Nephron (organoid): ENCODE measurements around the gene PCSK5.

Experiments used
- H3K27ac Mint-ChIP-seq, 3 experiments: 2 replicates each; pipeline ENCODE4 v1.8.0; 2020; ENCODE audit warnings: mixed read lengths in 3 of 3, mild to moderate bottlenecking in 2 of 3, moderate library complexity in 1 of 3
- H3K27me3 Mint-ChIP-seq: 2 replicates; pipeline ENCODE4 v1.8.0; 2021; ENCODE audit warnings: low read depth, mild to moderate bottlenecking, moderate library complexity, mixed read lengths
- H3K36me3 Mint-ChIP-seq: 2 replicates; pipeline ENCODE4 v1.8.0; 2020; ENCODE audit warnings: low read depth, mixed read lengths
- H3K4me1 Mint-ChIP-seq: 2 replicates; pipeline ENCODE4 v1.8.0; 2020; ENCODE audit warnings: mixed read lengths
- H3K4me3 Mint-ChIP-seq, 3 experiments: 2 replicates each; pipeline ENCODE4 v1.8.0; 2020; ENCODE audit warnings: mild to moderate bottlenecking in 3 of 3, mixed read lengths in 3 of 3, moderate library complexity in 2 of 3
- H3K9me3 Mint-ChIP-seq: 2 replicates; pipeline ENCODE4 v1.8.0; 2020; ENCODE audit warnings: mixed read lengths
- CTCF ChIP-seq, 3 experiments: fragments of 200-600 bp; sonication (generic); IDR thresholded peaks; one replicate each; pipeline ENCODE4 v1.5.0; 2021; ENCODE audit warnings: antibody characterized with exemption in 3 of 3; ENCODE audit not compliant: unreplicated experiment in 3 of 3

PCSK5 gene

DNA sequence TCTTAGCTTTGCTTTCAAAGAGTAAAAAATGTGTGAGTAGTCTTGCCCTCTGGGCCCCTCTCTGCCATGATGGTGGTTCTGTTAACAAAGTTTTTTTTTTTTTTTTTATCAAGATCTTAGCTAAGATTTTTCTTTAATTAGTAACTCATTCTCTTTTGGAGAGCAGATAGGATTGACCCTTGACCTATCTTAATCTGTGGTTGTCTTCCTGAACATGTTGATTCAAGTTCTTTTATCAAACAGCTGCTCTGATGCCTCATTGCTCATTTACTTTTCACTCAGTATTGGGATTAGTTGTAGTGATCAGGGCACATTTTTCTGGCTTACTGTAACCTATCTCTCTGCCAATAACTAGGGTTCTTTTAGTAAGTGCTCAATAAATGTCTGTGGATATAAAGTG lies 106.3 kb downstream of the PCSK5 start:
- Mint-ChIP-seq H3K36me3 (peaks cover 9% of the 10 kb centered on the region), H3K4me1 (peaks cover 14% of the 10 kb centered on the region), H3K9me3 (no peaks in the 10 kb centered on the region), H3K4me3 (no peak overlapping the region), H3K27ac (peak overlapping the region in 2 of 3 experiments; percentile 48 to 56), H3K27me3 (no peaks in the 10 kb centered on the region)
- no peak for TF ChIP-seq CTCF (IDR thresholded peaks at IDR 0.05; ENCODE audit: unreplicated experiment in 3 of 3)

- Mint-ChIP-seq H3K9me3 (no peaks in the 10 kb centered on the region), H3K36me3 (peaks cover 9% of the 10 kb centered on the region), H3K27ac (peak overlapping the region in 2 of 3 experiments; percentile 48 to 56), H3K4me3 (no peak overlapping the region), H3K27me3 (no peaks in the 10 kb centered on the region), H3K4me1 (peaks cover 14% of the 10 kb centered on the region)
- no peak for TF ChIP-seq CTCF (IDR thresholded peaks at IDR 0.05; ENCODE audit: unreplicated experiment in 3 of 3)
These were observed 106.7 kb downstream of the PCSK5 start for GRCh38 chr9:75997206-75997605.

- no peak for TF ChIP-seq CTCF (IDR thresholded peaks at IDR 0.05; ENCODE audit: unreplicated experiment in 3 of 3)
- Mint-ChIP-seq H3K9me3 (no peaks in the 10 kb centered on the region), H3K27me3 (no peaks in the 10 kb centered on the region), H3K4me1 (peaks cover 14% of the 10 kb centered on the region), H3K4me3 (no peak overlapping the region), H3K36me3 (peaks cover 9% of the 10 kb centered on the region), H3K27ac (peak overlapping the region in 2 of 3 experiments; percentile 45 to 72)
These were observed 107.8 kb downstream of the PCSK5 start for GRCh38 chr9:75998096-75998780.

DNA sequence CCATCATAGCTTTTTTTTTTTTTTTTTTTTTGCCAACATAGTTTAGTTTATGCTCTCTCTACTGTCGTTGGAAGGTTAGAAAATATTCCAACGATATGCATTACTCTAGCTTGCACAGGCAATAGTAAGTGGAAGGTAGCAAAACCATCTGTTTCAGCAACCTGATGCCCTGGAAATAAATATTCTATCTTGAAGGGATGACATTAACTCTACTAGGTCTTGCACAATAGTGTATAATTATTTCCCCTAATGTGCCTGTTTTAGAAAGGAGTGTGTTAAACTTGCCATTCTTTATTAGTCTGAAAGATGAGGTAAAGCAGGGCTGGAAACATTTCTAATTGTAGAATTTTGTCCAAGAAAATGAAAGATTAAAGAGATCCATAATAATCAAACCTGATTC lies 111.0 kb downstream of the PCSK5 start:
- no peak for TF ChIP-seq CTCF (IDR thresholded peaks at IDR 0.05; ENCODE audit: unreplicated experiment in 3 of 3)
- H3K36me3 Mint-ChIP-seq = no peaks in the 10 kb centered on the region
- H3K4me3 Mint-ChIP-seq = no peak overlapping the region
- H3K9me3 Mint-ChIP-seq = no peaks in the 10 kb centered on the region
- peaks cover 14% of the 10 kb centered on the region for H3K4me1 Mint-ChIP-seq
- H3K27me3 Mint-ChIP-seq = no peaks in the 10 kb centered on the region
- no peak overlapping the region for H3K27ac Mint-ChIP-seq

GRCh38 chr9:76003041-76003440 lies 112.6 kb downstream of the PCSK5 start:
- no peaks in the 10 kb centered on the region for H3K36me3 Mint-ChIP-seq
- no peaks in the 10 kb centered on the region for H3K27me3 Mint-ChIP-seq
- no peak overlapping the region for H3K27ac Mint-ChIP-seq
- peaks cover 5% of the 10 kb centered on the region for H3K4me1 Mint-ChIP-seq
- no peak for TF ChIP-seq CTCF (IDR thresholded peaks at IDR 0.05; ENCODE audit: unreplicated experiment in 3 of 3)
- H3K9me3 Mint-ChIP-seq = no peaks in the 10 kb centered on the region
- no peak overlapping the region for H3K4me3 Mint-ChIP-seq

DNA sequence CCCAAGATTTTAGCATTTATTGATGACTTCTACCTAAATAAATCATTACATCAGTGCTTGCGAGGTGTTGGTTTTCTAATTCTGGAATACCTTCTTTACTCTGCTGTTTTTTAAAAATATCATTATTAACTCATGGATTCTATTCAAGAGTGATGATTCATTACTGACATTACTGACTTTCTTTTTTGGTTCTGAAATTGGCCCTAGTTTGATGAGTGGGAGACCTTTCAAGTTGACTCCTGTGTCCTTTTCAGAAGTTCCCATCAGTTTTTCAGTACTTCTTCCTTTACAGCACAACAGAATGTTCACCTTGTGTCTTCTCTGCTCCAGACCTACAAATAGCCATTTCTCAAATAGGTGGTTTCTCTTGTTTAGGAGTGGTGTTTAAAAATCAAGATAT lies 114.1 kb downstream of the PCSK5 start:
- no peak for TF ChIP-seq CTCF (IDR thresholded peaks at IDR 0.05; ENCODE audit: unreplicated experiment in 3 of 3)
- H3K36me3 Mint-ChIP-seq = no peaks in the 10 kb centered on the region
- no peaks in the 10 kb centered on the region for H3K27me3 Mint-ChIP-seq
- no peak overlapping the region for H3K4me3 Mint-ChIP-seq
- H3K4me1 Mint-ChIP-seq = peaks cover 5% of the 10 kb centered on the region
- H3K27ac Mint-ChIP-seq = no peak overlapping the region
- H3K9me3 Mint-ChIP-seq = no peaks in the 10 kb centered on the region
